SK-N-SH treated with all-trans-retinoic acid at 6 μM for 48 hours (cell line): Measurements from ENCODE around the gene CADM1.

Source experiments
- ATAC-seq: fragments of 200-7000 bp; cut with Tn5 transposase; 3 replicates; pipeline ENCODE4 v1.9.1; 2020; ENCODE audit warnings: mild to moderate bottlenecking, moderate library complexity
- ARNTL ChIP-seq: fragments of 450-650 bp; formaldehyde crosslinking; IDR thresholded peaks from 2 replicates; pipeline ENCODE4 v1.5.0; 2020; ENCODE audit warnings: low read depth, mild to moderate bottlenecking, moderate library complexity, borderline replicate concordance
- CREB5 ChIP-seq: fragments of 250-450 bp; sonication (Bioruptor Pico); IDR thresholded peaks from 2 replicates; pipeline ENCODE4 v1.5.1; 2020; ENCODE audit warnings: low read depth, mild to moderate bottlenecking, moderate library complexity
- CSDC2 ChIP-seq: fragments of 250-450 bp; sonication (Bioruptor Pico); IDR thresholded peaks from 2 replicates; pipeline ENCODE4 v1.5.0; 2020; ENCODE audit warnings: mild to moderate bottlenecking, moderate library complexity
- CSRNP3 ChIP-seq: fragments of 250-450 bp; sonication (Bioruptor Pico); IDR thresholded peaks from 2 replicates; pipeline ENCODE4 v1.5.1; 2021; ENCODE audit warnings: mild to moderate bottlenecking, moderate library complexity
- ESRRG ChIP-seq: fragments of 250-450 bp; sonication (Bioruptor Pico); IDR thresholded peaks from 2 replicates; pipeline ENCODE4 v1.6.1; 2021; ENCODE audit warnings: mild to moderate bottlenecking
- GLIS3 ChIP-seq: fragments of 250-450 bp; sonication (Bioruptor Pico); IDR thresholded peaks from 2 replicates; pipeline ENCODE4 v1.5.0; 2020; ENCODE audit warnings: mild to moderate bottlenecking, moderate library complexity
- ISL1 ChIP-seq: fragments of 250-450 bp; sonication (Bioruptor Pico); IDR thresholded peaks from 2 replicates; pipeline ENCODE4 v2.1.2; 2022; ENCODE audit warnings: mild to moderate bottlenecking, moderate library complexity
- OSR1 ChIP-seq: fragments of 250-450 bp; sonication (Bioruptor Pico); IDR thresholded peaks from 2 replicates; pipeline ENCODE4 v1.8.0; 2022; ENCODE audit warnings: moderate library complexity, mild to moderate bottlenecking, inconsistent platforms
- PATZ1 ChIP-seq: fragments of 250-450 bp; sonication (Bioruptor Pico); IDR thresholded peaks from 2 replicates; pipeline ENCODE4 v1.8.0; 2020; ENCODE audit warnings: mild to moderate bottlenecking, moderate library complexity, borderline replicate concordance
- PPARA ChIP-seq: fragments of 250-450 bp; sonication (Bioruptor Pico); IDR thresholded peaks from 2 replicates; pipeline ENCODE4 v1.5.0; 2020; ENCODE audit warnings: mild to moderate bottlenecking, borderline replicate concordance
- RARB ChIP-seq: fragments of 250-450 bp; sonication (Bioruptor Pico); IDR thresholded peaks from 2 replicates; pipeline ENCODE4 v1.8.0; 2021; ENCODE audit warnings: mild to moderate bottlenecking, moderate library complexity
- TCF4 ChIP-seq: fragments of 250-450 bp; sonication (Bioruptor Pico); IDR thresholded peaks from 2 replicates; pipeline ENCODE4 v1.8.0; 2021; ENCODE audit warnings: mild to moderate bottlenecking, moderate library complexity, borderline replicate concordance
- TOX ChIP-seq: fragments of 250-450 bp; sonication (Bioruptor Pico); IDR thresholded peaks from 2 replicates; pipeline ENCODE4 v1.8.0; 2021; ENCODE audit warnings: mild to moderate bottlenecking, moderate library complexity, borderline replicate concordance
- TSHZ2 ChIP-seq: fragments of 250-450 bp; sonication (Bioruptor Pico); IDR thresholded peaks from 2 replicates; pipeline ENCODE4 v1.5.0; 2020; ENCODE audit warnings: mild to moderate bottlenecking, moderate library complexity
- ZC3H10 ChIP-seq: fragments of 250-450 bp; sonication (Bioruptor Pico); IDR thresholded peaks from 2 replicates; pipeline ENCODE4 v1.5.1; 2021; ENCODE audit warnings: mild to moderate bottlenecking, moderate library complexity
- ZFP3 ChIP-seq: fragments of 250-450 bp; sonication (Bioruptor Pico); IDR thresholded peaks from 2 replicates; pipeline ENCODE4 v1.5.0; 2020; ENCODE audit warnings: mild to moderate bottlenecking, moderate library complexity
- ZFP30 ChIP-seq: fragments of 450-650 bp; formaldehyde crosslinking; IDR thresholded peaks from 2 replicates; pipeline ENCODE4 v1.5.0; 2022; ENCODE audit warnings: mild to moderate bottlenecking, moderate library complexity
- ZNF565 ChIP-seq: fragments of 450-650 bp; formaldehyde crosslinking; conservative IDR thresholded peaks from 2 replicates; pipeline ENCODE4 v1.5.0; 2020; ENCODE audit warnings: low read depth, mild to moderate bottlenecking, moderate library complexity
- ZNF70 ChIP-seq: fragments of 450-650 bp; formaldehyde crosslinking; IDR thresholded peaks from 2 replicates; pipeline ENCODE4 v1.5.0; 2020; ENCODE audit warnings: mild to moderate bottlenecking, moderate library complexity
- ZNF8 ChIP-seq: fragments of 450-650 bp; formaldehyde crosslinking; IDR thresholded peaks from 2 replicates; pipeline ENCODE4 v1.5.0; 2020; ENCODE audit warnings: mild to moderate bottlenecking, moderate library complexity

Gene CADM1

GRCh38 chr11:115201111-115201792 is 303.0 kb downstream of the CADM1 start:
- TF ChIP-seq CSDC2 (CRISPR knock-in tag) (no peak), ZNF565 (no peak), TCF4 (CRISPR knock-in tag) (peak; percentile 40; the same call in 1 of the 2 replicates), OSR1 (no peak), ISL1 (CRISPR knock-in tag) (peak; percentile 66), TSHZ2 (CRISPR knock-in tag) (no peak; the same call in 1 of the 2 replicates), ZC3H10 (CRISPR knock-in tag) (no peak), ZNF70 (CRISPR knock-in tag) (peak; percentile 31; the same call in 1 of the 2 replicates), GLIS3 (no peak), CREB5 (peak; percentile 60; the same call in 1 of the 2 replicates), ZFP3 (CRISPR knock-in tag) (no peak)
- TF ChIP-seq, all 23 proteins: peak for 4
- peak; percentile 74 for ATAC-seq

- ATAC-seq = no peak; the same call in 2 of the 3 replicates
- TF ChIP-seq ARNTL (no peak), PPARA (CRISPR knock-in tag) (no peak), TOX (CRISPR knock-in tag) (no peak), PATZ1 (CRISPR knock-in tag) (no peak), OSR1 (no peak), ZNF8 (no peak)
- TF ChIP-seq, all 23 proteins: peak for 0
Measured at GRCh38 chr11:115199481-115200069, 304.6 kb downstream of the CADM1 start.

GRCh38 chr11:115198321-115198741 is 305.9 kb downstream of the CADM1 start:
- ATAC-seq = no peak
- TF ChIP-seq CSRNP3 (CRISPR knock-in tag) = no peak
- TF ChIP-seq PATZ1 (CRISPR knock-in tag) = no peak
- no peak for TF ChIP-seq CREB5
- no peak for TF ChIP-seq RARB (CRISPR knock-in tag)
- no peak for TF ChIP-seq ZNF70 (CRISPR knock-in tag)
- no peak for TF ChIP-seq ZFP3 (CRISPR knock-in tag)
- no peak for TF ChIP-seq ESRRG (CRISPR knock-in tag)
- TF ChIP-seq OSR1 = no peak
- TF ChIP-seq ZNF8 = no peak
- TF ChIP-seq PPARA (CRISPR knock-in tag) = no peak
- TF ChIP-seq ZC3H10 (CRISPR knock-in tag) = no peak
- TF ChIP-seq TOX (CRISPR knock-in tag) = no peak
- no peak for TF ChIP-seq ARNTL
- no peak for TF ChIP-seq TCF4 (CRISPR knock-in tag)
- no peak for TF ChIP-seq TSHZ2 (CRISPR knock-in tag)
- no peak for TF ChIP-seq ZFP30 (CRISPR knock-in tag)
